HG02840 (cell line): ENCODE results near the gene TEX11.
"Not testable (repeated sequence)": the region's sequence is repeated elsewhere in the genome, so short reads cannot be mapped to it uniquely, and the experiment has no call there.

ENCODE experiments used
- ATAC-seq: cut with Tn5 transposase; IDR thresholded peaks from one replicate; pipeline ENCODE4 v1.9.1; 2021; ENCODE audit warnings: mild to moderate bottlenecking, moderate library complexity, moderate number of reproducible peaks; ENCODE audit not compliant: unreplicated experiment, low FRiP score

TEX11 gene

DNA sequence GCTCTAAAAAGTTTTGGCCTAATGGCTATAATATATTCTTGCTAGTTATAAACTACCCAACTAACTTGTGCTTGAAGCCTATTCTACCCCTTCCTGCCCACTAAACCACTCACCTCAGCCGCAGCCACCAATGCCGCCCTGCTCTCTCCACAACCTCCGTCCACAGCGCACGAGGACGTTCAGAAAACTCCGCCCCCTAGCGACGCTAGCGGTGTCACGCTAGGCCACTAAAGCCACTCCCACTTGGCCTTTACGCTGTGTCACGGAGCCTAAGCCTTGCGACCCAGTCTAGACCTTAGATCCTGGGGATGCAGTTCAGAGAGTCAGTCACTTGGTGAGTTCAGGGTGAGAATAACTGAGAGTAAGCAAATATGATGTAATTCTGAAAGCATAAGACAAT lies at the start of gene TEX11:
Gene TEX11, minus strand, starts transcription at position 171 of the 400 bp plus-strand sequence. CDS start 922 bp downstream, outside the sequence.
- no peak for ATAC-seq

DNA sequence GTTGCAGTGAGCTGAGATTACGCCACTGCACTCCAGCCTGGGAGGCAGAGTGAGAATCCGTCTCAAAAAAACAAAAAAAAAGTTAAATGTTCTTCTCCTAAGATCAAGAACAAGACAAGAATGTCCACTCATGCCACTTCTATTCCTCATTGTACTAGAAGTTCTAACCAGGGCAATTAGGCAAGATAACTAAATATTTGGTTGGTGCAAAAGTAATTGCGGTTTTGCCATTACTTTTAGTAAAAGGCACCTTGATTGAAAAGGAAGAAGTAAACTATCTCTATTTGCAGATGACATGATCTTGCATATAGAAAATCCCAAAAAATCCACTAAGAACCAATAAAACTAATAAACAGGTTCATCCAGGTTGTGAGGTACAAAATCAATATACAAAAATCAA lies 46.4 kb upstream of the TEX11 start:
- ATAC-seq, result no peak

DNA sequence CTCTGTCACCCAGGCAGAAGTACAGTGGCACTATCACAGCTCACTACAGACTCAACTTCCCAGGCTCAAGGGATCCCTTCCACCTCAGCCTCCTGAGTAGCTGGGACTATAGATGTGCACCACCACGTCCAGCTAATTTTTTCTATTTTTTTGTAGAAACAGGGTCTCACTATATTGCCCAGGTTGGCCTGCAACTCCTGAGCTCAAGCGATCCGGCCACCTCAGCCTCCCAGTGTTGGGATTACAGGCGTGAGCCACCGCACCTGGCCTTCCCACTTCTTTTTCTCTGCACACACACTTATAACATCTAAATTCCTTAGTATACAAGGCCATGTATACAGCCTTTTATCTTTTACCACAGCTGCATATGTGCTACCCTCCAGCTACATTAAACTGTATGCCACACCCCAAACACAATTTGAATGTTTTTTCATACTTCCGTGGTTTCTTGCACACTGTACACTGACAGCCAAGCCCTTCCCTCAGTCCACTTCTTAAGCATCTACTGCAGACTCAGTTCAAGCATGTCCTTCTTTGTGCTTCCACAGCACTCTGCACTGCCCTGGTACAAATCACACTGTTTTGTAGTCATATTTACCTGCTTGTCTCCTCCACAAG lies 15.9 kb upstream of the TEX11 start:
- no peak for ATAC-seq

DNA sequence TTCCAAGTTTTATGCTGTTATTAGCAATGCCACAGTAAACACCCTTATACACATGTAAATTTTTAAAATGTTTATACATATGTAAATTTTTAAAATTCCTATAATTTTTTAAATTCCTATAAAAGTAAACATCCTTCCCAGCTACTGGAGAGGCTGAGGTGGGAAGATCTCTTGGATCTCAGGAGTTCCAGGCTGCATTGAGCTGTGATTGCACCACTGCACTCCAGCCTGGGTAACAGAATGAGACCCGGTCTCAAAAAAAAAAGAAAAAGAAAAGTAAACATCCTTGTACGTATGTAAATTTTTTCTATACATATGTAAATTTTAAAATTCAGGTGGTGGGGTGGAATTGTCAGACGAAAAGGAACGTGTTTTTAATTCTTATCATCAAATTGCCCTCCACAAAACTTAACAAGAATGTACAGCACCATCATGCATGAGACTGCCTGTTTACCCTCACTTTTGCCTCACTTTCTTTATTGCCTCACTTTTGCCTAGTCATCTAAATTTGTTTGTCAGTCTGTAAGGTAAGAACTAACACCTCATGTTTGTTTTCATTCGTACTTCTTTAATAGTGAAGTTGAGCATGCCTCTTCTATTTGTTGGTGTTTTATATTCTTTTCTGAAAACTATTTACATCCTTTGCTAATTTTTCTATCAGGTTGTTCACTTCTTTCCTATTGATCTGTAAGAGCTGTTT lies 14.4 kb upstream of the TEX11 start:
- ATAC-seq, result no peak

DNA sequence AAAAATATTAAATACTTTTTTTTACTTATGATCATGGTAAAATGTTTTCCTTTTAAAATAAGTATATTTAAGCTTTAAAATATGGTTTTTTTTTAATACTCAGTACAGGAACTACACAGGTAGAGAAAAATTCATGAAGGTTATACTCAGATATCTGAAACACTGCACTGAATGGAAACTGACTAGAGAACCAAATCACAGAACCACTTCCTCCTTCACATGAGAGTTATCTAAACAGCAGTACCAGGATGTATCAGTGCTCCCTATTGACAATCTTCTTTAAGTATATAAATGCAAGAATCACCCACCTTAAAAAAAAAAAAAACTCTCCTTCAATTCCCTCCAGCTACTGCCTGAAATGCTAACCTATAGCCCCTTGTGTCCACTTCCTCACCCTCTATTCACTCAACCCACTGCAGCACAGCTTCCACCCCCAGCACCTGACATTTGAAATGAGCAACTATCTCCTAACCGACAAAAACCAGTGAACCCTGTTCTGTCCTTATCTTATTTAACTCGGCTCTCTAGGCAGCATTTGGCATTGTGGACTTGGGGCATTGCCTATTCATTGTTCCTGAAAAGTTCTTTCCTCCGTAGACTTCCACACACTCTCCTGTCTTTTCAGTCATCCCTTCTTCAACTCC lies 13.3 kb upstream of the TEX11 start:
- ATAC-seq, result no peak

DNA sequence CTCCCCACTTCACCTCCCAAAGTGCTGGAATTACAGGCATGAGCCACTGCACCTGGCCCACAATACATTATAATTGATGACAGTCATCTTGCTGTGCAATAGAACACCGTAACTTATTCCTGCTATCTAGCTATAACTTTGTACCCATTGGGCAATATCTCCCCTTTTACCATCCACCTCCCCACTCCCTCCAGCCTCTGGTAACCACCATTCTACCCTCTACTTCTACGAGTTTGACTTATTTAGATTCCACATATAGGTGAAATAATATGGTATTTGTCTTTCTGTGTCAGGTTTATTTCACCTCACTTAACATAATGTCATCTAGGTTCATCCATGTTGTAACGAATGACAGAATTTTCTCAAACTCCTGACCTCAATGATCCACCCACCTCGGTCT lies 8.2 kb upstream of the TEX11 start:
- no peak for ATAC-seq

DNA sequence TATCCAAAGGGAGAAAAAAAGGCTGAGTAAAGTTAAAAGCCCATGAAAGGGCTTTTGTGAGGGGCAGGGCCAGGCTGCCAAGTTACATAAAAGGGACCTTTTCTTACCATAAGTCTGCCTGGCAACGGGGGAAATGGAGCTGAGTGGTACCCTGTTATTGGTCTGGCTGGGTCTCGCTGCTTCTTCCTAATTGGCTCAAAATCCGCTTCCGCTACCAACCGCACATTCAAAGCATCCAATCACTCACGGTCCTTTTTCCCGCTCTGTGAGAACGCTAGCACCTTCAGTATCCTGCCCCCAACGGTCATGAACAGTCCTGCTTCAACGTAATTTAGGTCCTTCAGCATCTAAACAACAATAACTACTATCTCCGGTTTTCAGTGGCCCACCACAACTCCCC lies 611 bp downstream of the TEX11 start:
- ATAC-seq, result no peak

DNA sequence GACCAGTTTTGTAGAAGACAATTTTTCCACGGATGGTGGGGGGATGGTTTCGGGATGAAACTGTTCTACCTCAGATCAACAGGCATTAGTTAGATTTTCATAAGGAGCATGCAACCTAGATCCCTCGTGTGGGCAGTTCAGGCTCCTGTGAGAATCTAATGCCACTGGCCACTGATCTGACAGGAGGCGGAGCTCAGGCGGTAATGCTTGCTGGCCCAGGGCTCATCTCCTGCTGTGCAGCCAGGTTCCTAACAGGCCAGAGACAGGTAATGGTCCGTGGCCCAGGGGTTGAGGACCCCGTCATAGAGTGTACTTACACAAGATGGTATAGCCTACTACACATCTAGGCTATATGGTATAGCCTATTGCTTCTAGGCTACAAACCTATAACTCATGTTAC lies 7.0 kb downstream of the TEX11 start:
- ATAC-seq, result no peak

DNA sequence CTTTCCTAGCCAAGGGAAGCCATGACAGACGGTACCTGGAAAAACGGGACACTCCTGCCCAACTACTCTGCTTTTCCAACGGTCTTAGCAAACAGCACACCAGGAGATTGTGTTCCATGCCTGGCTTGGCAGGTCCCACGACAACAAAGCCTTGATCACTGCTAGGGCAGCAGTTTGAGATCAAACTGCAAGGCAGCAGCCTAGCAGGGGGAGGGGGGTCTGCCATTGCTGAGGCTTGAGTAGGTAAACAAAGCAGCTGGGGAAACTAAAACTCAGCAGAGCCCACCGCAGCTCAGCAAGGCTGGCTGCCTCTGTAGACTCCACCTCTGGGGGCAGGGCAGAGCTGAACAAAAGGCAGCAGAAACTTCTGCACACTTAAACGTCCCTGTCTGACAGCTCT lies 18.1 kb downstream of the TEX11 start:
- ATAC-seq, result not testable (repeated sequence)

DNA sequence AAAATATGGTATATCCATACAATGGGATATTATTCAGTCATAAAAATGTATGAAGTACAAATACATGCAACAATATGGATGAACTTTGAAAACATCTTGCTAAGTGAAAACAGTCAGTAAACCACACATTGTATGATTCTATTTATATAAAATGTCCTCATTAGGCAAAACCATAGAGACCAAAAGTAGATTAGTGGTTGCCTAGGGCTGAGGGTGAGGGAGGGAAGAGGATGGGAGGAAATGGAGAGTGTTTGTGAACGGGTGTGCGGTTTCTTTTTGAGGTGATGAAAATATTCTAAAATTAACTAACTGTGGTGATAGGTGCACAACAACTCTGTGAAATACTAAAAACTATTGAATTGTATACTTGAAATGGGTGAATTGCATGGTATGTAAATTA lies 29.6 kb downstream of the TEX11 start:
- no peak for ATAC-seq

DNA sequence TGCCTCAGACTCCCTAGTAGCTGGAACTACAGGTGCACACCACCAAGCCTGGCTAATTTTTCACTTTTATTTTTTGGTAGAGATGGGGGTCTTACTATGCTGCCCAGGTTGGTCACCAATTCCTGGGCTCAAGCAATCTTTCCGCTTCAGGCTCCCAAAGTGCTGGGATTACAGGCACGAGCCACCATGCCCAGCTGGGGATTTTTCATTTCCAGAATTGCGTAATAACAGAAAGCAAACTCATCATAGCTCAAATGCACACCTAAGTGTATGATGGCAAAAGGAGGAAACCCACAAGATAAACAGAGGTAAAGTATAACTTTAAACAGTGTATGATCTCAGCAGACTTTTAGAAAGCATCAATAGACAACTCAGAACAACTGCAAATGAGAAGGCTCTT lies 56.2 kb downstream of the TEX11 start:
- no peak for ATAC-seq

DNA sequence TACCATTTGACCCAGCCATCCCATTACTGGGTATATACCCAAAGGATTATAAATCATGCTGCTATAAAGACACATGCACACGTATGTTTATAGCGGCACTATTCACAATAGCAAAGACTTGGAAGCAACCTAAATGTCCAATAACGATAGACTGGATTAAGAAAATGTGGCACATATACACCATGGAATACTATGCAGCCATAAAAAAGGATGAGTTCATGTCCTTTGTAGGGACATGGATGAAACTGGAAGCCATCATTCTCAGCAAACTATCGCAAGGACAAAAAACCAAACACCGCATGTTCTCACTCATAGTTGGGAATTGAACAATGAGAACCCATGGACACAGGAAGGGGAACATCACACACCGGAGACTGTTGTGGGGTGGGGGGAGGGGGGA lies 64.4 kb downstream of the TEX11 start:
- ATAC-seq, result not testable (repeated sequence)

DNA sequence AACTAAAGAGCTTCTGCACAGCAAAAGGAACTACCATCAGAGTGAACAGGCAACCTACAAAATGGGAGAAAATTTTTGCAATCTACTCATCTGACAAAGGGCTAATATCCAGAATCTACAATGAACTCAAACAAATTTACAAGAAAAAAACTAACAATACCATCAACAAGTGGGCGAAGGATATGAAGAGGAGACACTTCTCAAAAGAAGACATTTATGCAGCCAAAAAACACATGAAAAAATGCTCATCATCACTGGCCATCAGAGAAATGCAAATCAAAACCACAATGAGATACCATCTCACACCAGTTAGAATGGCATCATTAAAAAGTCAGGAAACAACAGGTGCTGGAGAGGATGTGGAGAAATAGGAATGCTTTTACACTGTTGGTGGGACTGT lies 64.9 kb downstream of the TEX11 start:
- ATAC-seq, result not testable (repeated sequence)

DNA sequence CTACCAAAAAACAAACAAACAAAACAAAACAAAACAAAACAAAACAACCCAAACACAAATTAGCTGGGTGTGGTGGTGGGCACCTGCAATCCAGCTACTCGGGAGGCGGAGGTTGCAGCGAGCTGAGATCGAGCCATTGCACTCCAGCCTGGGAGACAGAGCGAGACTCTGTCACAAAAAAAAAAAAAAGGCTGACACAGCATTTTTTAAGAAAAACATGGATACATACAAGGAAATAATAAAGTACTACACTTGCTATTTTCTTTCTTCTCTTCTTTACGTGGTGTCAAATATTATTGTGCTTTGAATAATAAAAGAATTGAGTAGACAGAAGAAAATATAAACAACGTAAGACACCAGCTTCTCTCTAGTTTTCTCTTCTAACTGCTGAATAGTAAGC lies 73.9 kb downstream of the TEX11 start:
- ATAC-seq, result no peak

DNA sequence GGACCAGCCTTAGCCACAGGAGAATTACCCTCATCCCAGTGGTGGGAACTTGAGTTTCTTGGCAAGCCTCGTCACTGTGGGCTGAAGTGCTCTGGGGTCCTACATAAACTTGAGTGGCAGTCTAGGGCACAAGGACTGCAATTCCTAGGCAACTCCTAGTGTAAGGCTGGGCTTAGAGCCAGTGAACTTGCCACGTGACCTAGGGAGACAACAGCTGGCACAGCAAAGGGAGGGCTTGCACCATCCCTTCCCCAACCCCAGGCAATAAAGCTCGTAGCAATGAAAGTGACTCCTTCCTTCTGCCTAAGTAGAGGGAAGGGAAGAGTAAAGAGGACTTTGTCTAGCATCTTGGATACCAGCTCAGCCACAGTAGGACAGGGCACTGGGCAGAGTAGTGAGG lies 81.8 kb downstream of the TEX11 start:
- ATAC-seq, result no peak

DNA sequence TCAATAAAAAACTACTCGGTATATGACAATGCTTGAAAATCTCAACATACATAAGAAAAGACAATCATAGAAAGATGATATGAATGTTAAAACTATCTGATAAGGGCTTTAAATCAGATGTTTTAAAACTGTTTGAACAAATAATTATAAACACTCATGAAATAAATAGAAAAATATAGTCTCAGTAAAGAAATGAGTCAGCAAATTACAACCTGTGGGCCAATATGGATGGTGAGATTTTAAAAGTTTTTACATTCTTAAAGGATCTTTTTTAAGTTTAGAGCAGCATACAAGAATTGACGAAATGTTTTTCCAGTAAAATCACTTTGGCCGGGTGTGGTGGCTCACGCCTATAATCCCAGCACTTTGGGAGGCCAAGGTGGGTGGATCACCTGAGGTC lies 83.1 kb downstream of the TEX11 start:
- ATAC-seq, result no peak

DNA sequence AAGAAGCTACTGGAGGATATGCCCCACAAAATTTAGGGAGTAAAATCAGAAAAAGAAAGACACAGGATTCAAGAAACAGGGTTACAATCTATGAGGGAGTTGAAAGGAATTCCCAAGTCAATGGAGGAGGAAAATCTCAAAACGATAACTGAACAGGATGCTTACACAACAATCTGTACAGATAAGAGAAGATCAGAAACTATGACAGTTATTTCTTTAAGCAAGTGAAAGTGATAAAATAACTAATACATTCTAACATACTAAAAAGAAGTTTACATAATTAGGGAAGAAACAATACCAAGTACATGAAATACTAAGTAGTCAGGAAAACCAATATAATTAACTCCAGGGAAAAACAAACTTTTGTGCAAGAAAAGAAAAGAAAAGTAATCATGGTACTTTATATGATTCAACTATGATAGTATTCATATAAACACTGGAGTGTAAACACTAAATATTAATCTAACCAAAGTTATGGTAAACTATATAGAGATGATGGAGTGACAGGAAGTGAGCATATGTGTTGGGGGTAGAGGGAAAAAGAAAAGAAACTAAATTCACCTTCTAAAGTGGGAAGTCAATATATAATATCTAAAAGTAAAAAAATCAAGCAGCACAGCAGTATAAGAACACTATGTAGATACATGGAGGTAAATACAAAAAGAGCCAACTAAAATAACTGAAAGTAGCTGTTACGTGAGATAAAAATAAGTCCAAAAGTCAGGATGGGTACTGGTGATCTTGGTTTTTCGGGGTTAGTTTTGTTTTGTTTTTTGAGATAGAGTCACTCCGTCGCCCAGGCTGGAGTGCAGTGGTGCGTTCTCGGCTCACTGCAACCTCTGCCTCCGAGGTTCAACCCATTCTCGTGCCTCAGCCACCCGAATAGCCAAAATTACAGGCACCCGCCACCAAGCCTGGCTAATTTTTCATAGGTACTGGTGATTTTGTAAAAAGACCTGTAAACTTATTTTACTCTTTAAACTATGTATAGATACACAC lies 99.3 kb downstream of the TEX11 start:
- ATAC-seq, result no peak

DNA sequence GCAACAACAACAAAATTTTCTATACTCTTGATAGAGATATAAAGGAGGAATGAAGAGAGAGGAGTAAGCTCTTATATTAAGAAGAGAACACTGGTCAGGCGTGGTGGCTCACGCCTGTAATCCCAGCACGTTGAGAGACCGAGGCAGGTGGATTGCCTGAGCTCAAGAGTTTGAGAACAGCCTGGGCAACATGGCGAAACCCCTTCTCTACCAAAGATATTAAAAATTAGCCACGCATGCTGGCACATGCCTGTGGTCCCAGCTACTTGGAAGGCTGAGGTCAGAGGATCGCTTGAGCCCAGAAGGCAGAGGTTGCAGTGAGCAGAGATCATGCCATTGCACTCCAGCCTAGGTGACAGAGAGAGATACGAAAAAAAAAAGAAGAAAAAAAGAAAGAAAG lies 102.4 kb downstream of the TEX11 start:
- ATAC-seq, result no peak

DNA sequence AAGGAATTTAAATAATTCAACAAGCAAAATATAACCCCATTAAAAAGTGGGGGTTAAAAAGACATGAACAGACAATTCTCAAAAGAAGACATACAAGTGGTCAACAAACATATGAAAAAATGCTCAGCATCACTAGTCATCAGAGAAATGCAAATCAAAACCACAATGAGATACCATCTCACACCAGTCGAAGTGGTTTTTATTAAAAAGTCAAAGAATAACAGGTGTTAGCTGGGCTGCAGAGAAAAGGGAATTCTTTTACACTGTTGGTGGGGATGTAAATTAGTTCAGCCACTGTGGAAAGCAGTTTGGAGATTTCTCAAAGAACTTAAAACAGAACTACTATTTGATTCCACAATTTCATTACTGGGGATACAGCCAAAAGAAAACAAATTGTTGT lies 111.8 kb downstream of the TEX11 start:
- not testable (repeated sequence) for ATAC-seq

DNA sequence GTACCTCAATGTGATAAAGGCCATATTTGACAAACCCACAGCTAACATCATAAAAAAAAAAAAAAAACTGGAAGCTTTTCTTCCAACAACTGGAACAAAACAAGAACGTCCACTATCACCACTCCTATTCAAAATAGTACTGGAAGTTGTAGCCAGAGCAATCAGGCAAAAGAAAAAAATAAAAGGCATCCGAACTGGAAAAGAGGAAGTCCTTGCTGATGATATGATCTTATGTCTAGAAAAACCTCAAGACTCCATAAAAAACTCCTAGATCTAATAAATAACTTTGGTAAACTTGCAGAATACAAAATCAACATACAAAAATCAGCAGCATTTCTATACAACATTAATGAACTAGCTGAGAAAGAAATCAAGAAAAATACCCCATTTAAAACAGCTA lies 134.3 kb downstream of the TEX11 start:
- no peak for ATAC-seq
